Measurements from ENCODE around the gene DNER. TPM values are rescaled to one million over a fixed set of nuclear protein-coding genes. Genes with fewer than 3 reads are reported as not detected.

DNER gene
- total and polyA plus RNA-seq, 2 of the 4 experiments (the other 2 are of a cell fraction), result under 0.01 to 0.14 TPM

- no peak overlapping the region for H3K14ac ChIP-seq (replicated peaks; ENCODE audit: low read depth, low read length)
- no peak overlapping the region for H2BK120ac ChIP-seq (ENCODE audit: low read depth, low read length)
- dilution Hi-C loops (cut with HindIII; ENCODE audit: low sequenced_read_pairs, unreplicated experiment) (no loop called here), in situ Hi-C loops (cut with MboI; ENCODE audit: low sequenced_read_pairs) (no loop called here), intact Hi-C loops (cut with micrococcal nuclease) (no loop called here)
- peaks cover 9% of the 10 kb centered on the region for H3K9me3 ChIP-seq (ENCODE audit: control insufficient read depth, insufficient read depth, low read length)
- POLR2A ChIA-PET (ENCODE audit: unreplicated experiment), result no interaction called here
- no peak for DNase-seq
- H4K91ac ChIP-seq (ENCODE audit: insufficient read depth, low read depth, low read length), result no peak overlapping the region
- BruUV-seq (replicated peaks), result no TSS peak
- H3K4me1 ChIP-seq (ENCODE audit: control insufficient read depth, insufficient read depth, low read length), result no peaks in the 10 kb centered on the region
- no peak overlapping the region for H3K18ac ChIP-seq (ENCODE audit: low read depth, low read length)
- H3K27ac ChIP-seq (ENCODE audit: insufficient read depth, low read length), result no peak overlapping the region
- TF ChIP-seq MAZ (IDR thresholded peaks at IDR 0.05; ENCODE audit: borderline replicate concordance, low read depth, low read length), result no peak
- TF ChIP-seq CEBPB (IDR thresholded peaks at IDR 0.05; ENCODE audit: low read depth, low read length), result no peak
- TF ChIP-seq CTCF (conservative IDR thresholded peaks at IDR 0.05; ENCODE audit: low read depth, low read length), result no peak
- TF ChIP-seq ELK1 (IDR thresholded peaks at IDR 0.05; ENCODE audit: borderline replicate concordance, low read depth, low read length), result no peak
- TF ChIP-seq USF2 (IDR thresholded peaks at IDR 0.05; ENCODE audit: low read depth, low read length), result no peak
- TF ChIP-seq MAFK (IDR thresholded peaks at IDR 0.05; ENCODE audit: low read depth, low read length), result no peak
- no peak for TF ChIP-seq NFE2L2 (IDR thresholded peaks at IDR 0.05; ENCODE audit: low read depth, low read length)
- no peak for TF ChIP-seq SMC3 (IDR thresholded peaks at IDR 0.05; ENCODE audit: low read depth, low read length)
- TF ChIP-seq BHLHE40 (IDR thresholded peaks at IDR 0.05; ENCODE audit: low read depth, low read length), result no peak
- TF ChIP-seq POLR2A (IDR thresholded peaks at IDR 0.05; ENCODE audit: low read depth, low read length), result no peak
- H3K36me3 ChIP-seq (ENCODE audit: control insufficient read depth, insufficient read depth, low read length), result no peaks in the 10 kb centered on the region
- H3K9me1 ChIP-seq (ENCODE audit: insufficient read depth, low read length), result no peaks in the 10 kb centered on the region
- no peak overlapping the region for H4K8ac ChIP-seq (ENCODE audit: low read depth in 2 of 2, low read length in 2 of 2)
- CTCF ChIA-PET, result no interaction called here
- no peak overlapping the region for H2BK15ac ChIP-seq (ENCODE audit: low read depth, low read length)
- H2BK5ac ChIP-seq (ENCODE audit: low read depth, low read length, poor library complexity, severe bottlenecking), result no peak overlapping the region
- H2AFZ ChIP-seq (replicated peaks; ENCODE audit: low read length, poor library complexity), result no peak overlapping the region
- no peak overlapping the region for H3K4ac ChIP-seq (ENCODE audit: low read depth, low read length)
- H3K27me3 ChIP-seq (ENCODE audit: control insufficient read depth, insufficient read depth, low read length), result no peaks in the 10 kb centered on the region
- H4K5ac ChIP-seq (ENCODE audit: low read depth, low read length), result no peak overlapping the region
- H2AK9ac ChIP-seq (replicated peaks; ENCODE audit: low read depth, low read length, poor library complexity), result no peak overlapping the region
- no peak overlapping the region for H3K9ac ChIP-seq (ENCODE audit: low read depth, low read length)
- H2BK20ac ChIP-seq (ENCODE audit: low read depth, low read length), result no peak overlapping the region
- no peak for ATAC-seq (ENCODE audit: low read depth)
- 65% methylated on average over 2 of the region's 10 CpGs; no CpG with 5 or more reads in 1 of the 2 experiments for WGBS, 2 experiments (ENCODE audit: extremely low coverage in 2 of 2, insufficient read length in 1 of 2)
- H3K23ac ChIP-seq (ENCODE audit: low read depth, low read length), result no peak overlapping the region
- H3K4me3 ChIP-seq (ENCODE audit: insufficient read depth, low read depth, low read length), result no peak overlapping the region
- H2AK5ac ChIP-seq (ENCODE audit: low read depth, low read length), result no peak overlapping the region
- no peak overlapping the region for H3K4me2 ChIP-seq (ENCODE audit: low read depth, low read length)
- H3K56ac ChIP-seq (ENCODE audit: extremely low read depth, insufficient read depth, low read length), result no peak overlapping the region
- no peaks in the 10 kb centered on the region for H3K79me1 ChIP-seq (ENCODE audit: low read depth in 1 of 2, low read length in 2 of 2)
- no peaks in the 10 kb centered on the region for H4K20me1 ChIP-seq (ENCODE audit: insufficient read depth, low read length)
These were observed 187.4 kb downstream of the DNER start for GRCh38 chr2:229526951-229527350.

Measured in IMR-90 (cell line).